Cardiac fibroblast (primary cell): Measurements from ENCODE around the gene TTC9C.

ENCODE experiments used
- DNase-seq, 2 donors: peaks; one replicate each; pipeline versions ENCODE4 v3.0.0 to v3.0.0-alpha.2; 2010; ENCODE audit warnings: low read depth in 2 of 2
- H3K4me3 ChIP-seq, 2 donors: replicated peaks in 1 of 2; 1 replicate in 1 of 2; 2 replicates in 1 of 2; pipeline ENCODE4 v1.5.1; 2011; ENCODE audit warnings: low read depth in 2 of 2, low read length in 2 of 2, mild to moderate bottlenecking in 2 of 2, moderate library complexity in 1 of 2
- TF ChIP-seq, protein P1 (sequence below): IDR thresholded peaks from one replicate; pipeline ENCODE4 v1.5.1; 2011; ENCODE audit warnings: low read depth, mild to moderate bottlenecking, low read length, inconsistent platforms

Gene TTC9C

GRCh38 chr11:62716816-62717215, 11.5 kb upstream of the TTC9C start:
- no peak for DNase-seq
- no peak overlapping the region for H3K4me3 ChIP-seq
- TF ChIP-seq, protein P1, sequence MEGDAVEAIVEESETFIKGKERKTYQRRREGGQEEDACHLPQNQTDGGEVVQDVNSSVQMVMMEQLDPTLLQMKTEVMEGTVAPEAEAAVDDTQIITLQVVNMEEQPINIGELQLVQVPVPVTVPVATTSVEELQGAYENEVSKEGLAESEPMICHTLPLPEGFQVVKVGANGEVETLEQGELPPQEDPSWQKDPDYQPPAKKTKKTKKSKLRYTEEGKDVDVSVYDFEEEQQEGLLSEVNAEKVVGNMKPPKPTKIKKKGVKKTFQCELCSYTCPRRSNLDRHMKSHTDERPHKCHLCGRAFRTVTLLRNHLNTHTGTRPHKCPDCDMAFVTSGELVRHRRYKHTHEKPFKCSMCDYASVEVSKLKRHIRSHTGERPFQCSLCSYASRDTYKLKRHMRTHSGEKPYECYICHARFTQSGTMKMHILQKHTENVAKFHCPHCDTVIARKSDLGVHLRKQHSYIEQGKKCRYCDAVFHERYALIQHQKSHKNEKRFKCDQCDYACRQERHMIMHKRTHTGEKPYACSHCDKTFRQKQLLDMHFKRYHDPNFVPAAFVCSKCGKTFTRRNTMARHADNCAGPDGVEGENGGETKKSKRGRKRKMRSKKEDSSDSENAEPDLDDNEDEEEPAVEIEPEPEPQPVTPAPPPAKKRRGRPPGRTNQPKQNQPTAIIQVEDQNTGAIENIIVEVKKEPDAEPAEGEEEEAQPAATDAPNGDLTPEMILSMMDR: no peak

- TF ChIP-seq, protein P1: no peak
- no peak for DNase-seq
- H3K4me3 ChIP-seq: no peak overlapping the region
These were observed 8.8 kb upstream of the TTC9C start for GRCh38 chr11:62719302-62719978.

DNA sequence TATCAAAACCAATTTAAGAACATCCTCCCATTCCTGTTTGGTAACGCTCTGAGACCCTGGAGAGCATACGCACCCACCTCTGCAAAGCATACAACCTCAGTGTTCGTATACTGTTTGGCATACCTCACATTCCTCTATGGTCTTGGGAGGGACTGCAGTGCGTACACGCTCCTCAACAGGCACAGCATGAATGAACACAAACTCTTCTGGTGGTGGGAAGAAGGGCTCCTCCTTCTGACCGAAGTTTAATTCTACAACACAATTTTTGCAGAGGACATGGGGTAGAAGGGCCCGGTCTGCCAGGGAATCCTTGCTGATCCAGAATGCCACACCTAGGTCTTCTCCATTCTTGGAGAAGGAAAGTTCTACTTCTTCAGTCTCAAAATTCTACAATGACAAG, 6.3 kb upstream of the TTC9C start:
- TF ChIP-seq, protein P1: no peak
- no peak overlapping the region for H3K4me3 ChIP-seq
- peak; percentile 44 to 55 for DNase-seq

DNA sequence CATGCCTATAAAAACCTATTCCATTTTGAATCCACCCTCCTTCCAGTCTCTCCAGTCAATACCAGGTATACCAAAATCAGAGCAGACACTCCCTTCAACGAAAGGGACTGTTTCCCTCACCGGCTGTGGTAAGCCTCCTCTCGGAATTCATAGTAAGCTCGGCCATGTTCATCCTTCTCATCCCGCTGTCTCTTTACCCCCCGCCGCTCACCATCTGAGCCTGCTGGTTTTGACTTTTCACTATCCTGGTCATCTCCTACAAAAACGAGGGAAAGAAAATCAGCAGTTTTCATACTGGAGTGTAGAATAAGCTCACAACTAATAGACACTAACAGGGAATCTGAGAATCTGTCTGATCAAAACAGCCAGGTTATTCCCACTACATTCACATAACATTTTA, 4.1 kb upstream of the TTC9C start:
- peak overlapping the region; percentile 89 to 93 for H3K4me3 ChIP-seq
- no peak for DNase-seq

GRCh38 chr11:62725646-62726045, 2.6 kb upstream of the TTC9C start:
- TF ChIP-seq, protein P1: no peak
- peak overlapping the region; percentile 89 to 93 for H3K4me3 ChIP-seq
- DNase-seq: no peak

More for the DNA sequence above, 4.1 kb upstream of the TTC9C start:
- TF ChIP-seq, protein P1: no peak

DNA sequence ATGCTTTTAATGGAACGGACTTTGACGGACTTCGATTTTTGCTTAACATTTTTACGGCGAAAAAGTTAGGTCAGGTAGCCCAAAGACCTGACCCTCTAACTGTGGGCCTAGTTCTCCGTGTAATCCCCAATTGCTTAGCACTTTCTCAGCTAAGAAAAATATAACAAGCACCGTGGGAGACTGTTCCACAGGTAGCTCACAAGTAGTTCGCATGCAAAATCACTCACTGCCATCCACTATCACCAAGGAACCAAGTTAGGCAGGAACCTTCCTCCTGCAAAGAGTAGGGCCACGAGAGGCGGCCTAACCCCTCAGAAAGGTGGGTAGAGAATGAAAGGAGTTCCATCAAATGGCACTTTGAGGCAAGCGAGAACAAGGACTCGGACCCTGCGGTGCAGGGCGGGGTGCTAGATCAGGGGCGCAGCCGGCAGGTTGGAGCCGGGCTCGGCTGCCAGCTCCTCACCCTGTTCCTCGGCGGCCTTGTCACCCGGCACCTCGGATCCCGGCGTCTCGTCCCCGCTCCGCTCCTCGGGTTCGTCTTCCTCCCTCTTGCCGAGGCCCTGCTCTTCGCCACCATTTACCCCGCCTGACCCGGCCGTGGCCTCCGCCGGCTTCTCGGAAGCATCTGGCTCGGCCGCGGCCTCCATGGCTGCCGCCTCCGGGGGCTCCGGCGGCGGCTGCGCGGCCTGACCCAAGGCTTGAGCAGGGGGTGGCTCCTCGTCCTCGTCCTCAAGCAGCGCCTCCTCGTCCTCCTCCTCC, 2.0 kb upstream of the TTC9C start:
- TF ChIP-seq, protein P1: no peak

More for the DNA sequence above, 2.0 kb upstream of the TTC9C start:
- no peak for DNase-seq
- H3K4me3 ChIP-seq: peak overlapping the region; percentile 89 to 93
